GM21717 (cell line): Measurements from ENCODE around the gene HIPK4.
"Not testable (repeated sequence)": the region's sequence is repeated elsewhere in the genome, so short reads cannot be mapped to it uniquely, and the experiment has no call there.

Experiments used
- ATAC-seq: cut with Tn5 transposase; IDR thresholded peaks from one replicate; pipeline ENCODE4 v1.9.1; 2021; ENCODE audit warnings: mild to moderate bottlenecking, moderate library complexity; ENCODE audit not compliant: unreplicated experiment

HIPK4 gene

DNA sequence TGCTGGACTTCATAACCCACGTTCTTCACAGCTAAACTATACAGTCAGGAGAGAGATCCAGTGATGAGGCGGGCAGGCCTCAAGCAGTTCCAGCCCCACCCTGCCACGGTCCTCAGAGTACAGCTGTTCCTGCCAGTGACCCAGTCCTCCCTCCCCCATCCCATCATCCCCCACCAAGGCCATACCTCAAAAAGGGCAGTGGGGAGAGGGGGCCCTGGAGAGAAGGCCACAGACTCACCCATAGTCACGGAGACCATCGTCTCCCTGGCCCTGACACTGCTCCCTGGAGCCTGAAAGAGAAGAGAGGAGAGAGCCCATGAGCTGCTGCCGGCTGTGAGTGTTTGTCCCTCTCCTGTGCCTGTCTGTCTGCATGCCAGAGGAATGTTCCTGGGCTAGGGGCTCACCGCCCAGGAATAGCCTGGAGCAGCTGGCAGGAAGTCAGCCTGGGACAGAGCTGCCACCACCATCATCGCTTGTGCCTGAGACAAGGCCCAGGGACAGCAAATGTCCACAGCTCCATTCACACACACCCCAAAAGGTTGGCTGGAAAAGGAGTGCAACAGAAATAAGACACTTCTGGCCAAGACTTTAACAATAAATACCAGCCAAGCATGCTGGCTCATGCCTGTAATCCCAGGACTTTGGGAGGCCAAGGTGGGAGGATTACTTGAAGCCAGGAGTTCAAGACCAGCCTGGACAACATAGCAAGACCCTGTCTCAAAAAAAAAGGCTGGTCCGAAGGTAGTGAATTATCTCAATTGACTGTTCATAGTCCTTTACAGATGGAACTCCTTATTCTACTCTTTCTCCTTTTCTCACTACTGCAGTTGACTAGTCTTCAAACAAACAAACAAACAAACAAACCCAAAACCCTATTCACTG, 48.1 kb downstream of the HIPK4 start:
- no peak for ATAC-seq

- no peak for ATAC-seq
These were observed 50.8 kb downstream of the HIPK4 start for GRCh38 chr19:40339018-40339728.

DNA sequence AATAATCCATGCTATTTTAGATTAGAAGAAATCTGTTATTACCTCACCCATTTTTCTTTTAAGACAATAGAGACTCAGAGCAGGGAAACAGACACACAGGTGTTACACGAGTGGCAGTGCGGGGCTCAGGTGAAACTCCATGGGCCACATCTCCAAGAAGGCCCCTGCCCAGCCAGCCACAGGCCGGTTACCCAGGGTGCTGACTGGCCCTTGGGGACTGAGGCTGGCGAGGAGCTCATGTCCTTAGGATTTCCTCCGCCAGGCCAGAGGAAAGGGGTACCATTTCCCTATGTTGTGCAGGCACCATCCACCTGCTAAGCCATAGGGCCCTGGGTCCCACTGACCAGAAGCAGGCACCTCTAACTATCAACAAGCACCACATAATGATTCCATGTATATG, 52.4 kb downstream of the HIPK4 start:
- ATAC-seq = no peak

DNA sequence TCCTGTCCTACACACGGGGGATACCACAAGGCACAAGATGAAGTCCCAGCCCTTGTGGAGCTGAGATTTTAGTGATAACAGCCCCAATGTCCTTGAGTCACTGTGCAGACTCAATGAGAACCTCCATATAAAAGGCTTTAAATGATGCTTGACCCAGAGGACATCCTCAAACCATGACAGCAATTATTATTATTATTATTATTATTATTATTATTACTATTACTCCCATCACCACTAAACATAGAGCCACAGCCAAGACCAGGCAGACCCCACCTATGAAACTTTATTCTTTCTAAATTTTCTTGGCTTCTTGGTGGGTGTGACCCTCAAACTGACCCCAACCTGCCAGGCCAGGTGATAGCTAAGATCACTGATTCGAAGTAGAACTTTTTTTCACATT, 52.9 kb downstream of the HIPK4 start:
- ATAC-seq = no peak

- no peak for ATAC-seq
These were observed 53.4 kb downstream of the HIPK4 start for GRCh38 chr19:40336601-40336900.

DNA sequence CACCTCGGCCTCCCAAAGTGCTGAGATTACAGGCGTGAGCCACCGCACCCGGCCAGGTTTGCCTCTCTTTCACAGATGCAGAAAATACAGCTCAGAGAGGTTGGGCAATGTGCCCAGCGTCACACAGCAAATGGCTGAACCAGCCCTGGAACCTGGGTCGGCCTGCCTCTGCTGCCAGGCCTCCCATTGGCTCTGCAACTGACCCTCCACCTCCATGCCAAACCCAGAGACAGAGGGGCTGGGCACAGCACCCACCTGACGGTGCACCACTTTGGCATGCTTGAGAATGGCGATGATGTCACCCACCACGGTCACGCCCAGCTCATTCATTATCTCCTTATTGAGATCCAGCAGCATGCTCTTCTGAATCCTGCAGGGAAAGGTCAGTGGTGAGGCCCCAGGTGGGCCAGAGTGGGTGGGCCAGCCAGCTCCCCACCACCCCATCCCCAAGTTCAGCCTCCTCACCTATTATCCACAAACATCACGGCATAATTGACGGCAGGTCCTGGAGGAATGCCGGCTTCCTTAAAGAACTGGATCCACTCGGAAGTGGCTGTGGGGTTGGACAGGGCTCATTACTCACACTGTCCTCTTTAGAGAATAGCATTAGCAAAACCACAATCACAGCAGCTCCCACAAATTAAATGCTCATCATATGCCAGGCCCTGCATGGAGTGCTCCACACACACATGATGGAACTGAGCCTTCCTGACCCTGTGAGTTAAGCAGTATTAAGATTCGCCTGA, 54.0 kb downstream of the HIPK4 start:
- no peak for ATAC-seq

- no peak for ATAC-seq
These were observed 54.9 kb downstream of the HIPK4 start for GRCh38 chr19:40335101-40335500.

- not testable (repeated sequence) for ATAC-seq
These were observed 56.9 kb downstream of the HIPK4 start for GRCh38 chr19:40333083-40333482.

- no peak for ATAC-seq
These were observed 57.3 kb downstream of the HIPK4 start for GRCh38 chr19:40332669-40333068.

DNA sequence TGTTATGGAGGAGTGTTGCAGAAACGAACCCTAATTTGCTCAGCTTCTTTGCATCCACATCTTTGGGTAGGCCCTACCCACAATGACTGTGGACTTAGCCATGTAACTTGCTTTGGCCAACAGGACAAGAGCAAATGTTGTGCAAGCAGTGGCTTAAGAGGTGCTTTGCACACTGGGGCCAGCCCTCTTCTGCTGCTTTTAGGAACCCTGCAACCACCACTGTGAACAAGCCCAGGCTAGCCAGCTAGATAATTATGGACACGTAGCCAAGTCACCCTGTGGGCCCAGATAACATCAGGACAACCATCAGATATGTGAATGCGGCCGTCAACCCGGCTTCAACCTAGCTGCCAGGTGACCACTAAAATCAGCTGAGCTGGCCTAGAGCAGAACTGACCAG, 58.9 kb downstream of the HIPK4 start:
- ATAC-seq = no peak
